K562 (cell line): ENCODE results near the gene PLEKHA8. TPM values are rescaled to one million over a fixed set of nuclear protein-coding genes. Genes with fewer than 3 reads are reported as not detected.

ENCODE experiments used
- ARID1B ChIP-seq: fragments of 450-650 bp; IDR thresholded peaks from 2 replicates; pipeline ENCODE4 v1.6.1; 2016; ENCODE audit warnings: antibody characterized with exemption, mild to moderate bottlenecking, inconsistent platforms
- ATF1 ChIP-seq, 2 experiments: fragments of 450-650 bp in 1 of 2; IDR thresholded peaks; 2 replicates each; pipeline ENCODE4 v1.6.1; 2016; ENCODE audit warnings: missing compliant biosample characterization in 1 of 2, missing genetic modification characterization in 1 of 2
- ATF7 ChIP-seq: fragments of 450-650 bp; IDR thresholded peaks from 2 replicates; pipeline ENCODE4 v1.7.1; 2014; ENCODE audit warnings: mild to moderate bottlenecking, moderate library complexity
- BCL6 ChIP-seq: fragments of 250-450 bp; sonication (Bioruptor Pico); IDR thresholded peaks from 2 replicates; pipeline ENCODE4 v1.4.0; 2020
- CBX5 ChIP-seq: IDR thresholded peaks from 2 replicates; pipeline ENCODE4 v1.6.1; 2014; ENCODE audit warnings: low read depth, borderline replicate concordance
- DPF2 ChIP-seq: fragments of 450-650 bp; IDR thresholded peaks from 2 replicates; pipeline ENCODE4 v1.6.1; 2016
- EP400 ChIP-seq: fragments of 450-650 bp; IDR thresholded peaks from 2 replicates; pipeline ENCODE4 v1.6.1; 2017; ENCODE audit warnings: antibody characterized with exemption, mild to moderate bottlenecking, moderate library complexity
- FOSL1 ChIP-seq: fragments of 200-800 bp; sonication (Bioruptor generic); conservative IDR thresholded peaks from 2 replicates; pipeline ENCODE4 v1.6.1; 2016; ENCODE audit warnings: missing genetic modification characterization, missing compliant biosample characterization
- FOXK2 ChIP-seq, 2 experiments: fragments of 450-650 bp; IDR thresholded peaks in 1 of 2; conservative IDR thresholded peaks in 1 of 2; 2 replicates each; pipeline ENCODE4 v1.6.1; 2016; ENCODE audit warnings: low read depth in 2 of 2, mild to moderate bottlenecking in 1 of 2
- HNRNPLL ChIP-seq: fragments of 200-400 bp; formaldehyde crosslinking; IDR thresholded peaks from 2 replicates; pipeline ENCODE4 v1.6.1; 2017; ENCODE audit warnings: low read length, low read depth, mild to moderate bottlenecking; ENCODE audit not compliant: poor library complexity, severe bottlenecking
- MEIS2 ChIP-seq: fragments of 450-650 bp; IDR thresholded peaks from 2 replicates; pipeline ENCODE4 v1.6.1; 2014; ENCODE audit warnings: mild to moderate bottlenecking; ENCODE audit not compliant: partially characterized antibody
- MYC ChIP-seq, 2 experiments: fragments of 250-450 bp in 1 of 2; sonication (Bioruptor Pico) in 1 of 2; IDR thresholded peaks; 2 replicates each; pipeline versions ENCODE4 v1.5.1 to v1.6.1; 2012 to 2021; ENCODE audit warnings: low read depth in 2 of 2, borderline replicate concordance in 1 of 2, improper control_type of control experiment in 1 of 2, low read length in 1 of 2, mild to moderate bottlenecking in 1 of 2, moderate library complexity in 1 of 2
- POLR2H ChIP-seq: IDR thresholded peaks from 2 replicates; pipeline ENCODE4 v1.6.1; 2016; ENCODE audit warnings: missing genetic modification characterization, low read depth, mild to moderate bottlenecking, control low read depth, missing compliant biosample characterization, moderate library complexity
- RB1 ChIP-seq: fragments of 450-650 bp; IDR thresholded peaks from 2 replicates; pipeline ENCODE4 v1.6.1; 2017; ENCODE audit warnings: low read depth, mild to moderate bottlenecking
- RCOR1 ChIP-seq, 2 experiments: IDR thresholded peaks; 2 replicates each; pipeline ENCODE4 v1.6.1; 2012; ENCODE audit warnings: low read depth in 2 of 2, low read length in 2 of 2, borderline replicate concordance in 1 of 2, improper control_type of control experiment in 1 of 2
- RFX1 ChIP-seq: fragments of 450-650 bp; IDR thresholded peaks from 2 replicates; pipeline ENCODE4 v1.6.1; 2016; ENCODE audit warnings: mild to moderate bottlenecking, moderate library complexity
- TAF15 ChIP-seq: fragments of 200-400 bp; formaldehyde crosslinking; IDR thresholded peaks from 2 replicates; pipeline ENCODE4 v1.6.1; 2017; ENCODE audit warnings: mild to moderate bottlenecking, low read depth, low read length, moderate library complexity
- TCF3 ChIP-seq: sonication (generic); formaldehyde crosslinking; IDR thresholded peaks from 2 replicates; pipeline ENCODE4 v1.4.0; 2020; ENCODE audit warnings: mild to moderate bottlenecking, missing genetic modification reagents
- THRAP3 ChIP-seq: fragments of 450-650 bp; IDR thresholded peaks from 2 replicates; pipeline ENCODE4 v1.6.1; 2016; ENCODE audit warnings: mild to moderate bottlenecking, inconsistent platforms, borderline replicate concordance
- TRIM24 ChIP-seq, 2 experiments: fragments of 450-650 bp; IDR thresholded peaks; 2 replicates each; pipeline ENCODE4 v1.6.1; 2016
- ZBTB8A ChIP-seq: fragments of 450-650 bp; IDR thresholded peaks from 2 replicates; pipeline ENCODE4 v1.6.1; 2018; ENCODE audit warnings: mild to moderate bottlenecking, moderate library complexity; ENCODE audit not compliant: partially characterized antibody
- ZEB2 ChIP-seq: fragments of 450-650 bp; IDR thresholded peaks from 2 replicates; pipeline ENCODE4 v1.6.1; 2016
- ZNF347 ChIP-seq: fragments of 450-650 bp; formaldehyde crosslinking; IDR thresholded peaks from 2 replicates; pipeline ENCODE4 v1.4.0; 2020; ENCODE audit warnings: low read depth, mild to moderate bottlenecking, moderate library complexity
- polyA plus RNA-seq, 8 experiments: library from polyadenylated mRNA; depleted of rRNA in 4 of 8; stranded (reverse) in 5 of 8; unstranded in 3 of 8; fragments of >200 nt; fragmentation: Nextera tagmentation in 2 of 8; fragmentation: Illumina TruSeq in 1 of 8; extraction: Ambion mirVana in 2 of 8; extraction: Trizol in 1 of 8; gene quantifications; 2 replicates each; pipeline versions ENCODE4 v1.2.1 to v1.2.3, GENCODE V29; 2011 to 2014; ENCODE audit warnings: inconsistent platforms in 1 of 8, missing spikeins in 1 of 8
- total RNA-seq, 7 experiments: library from RNA; depleted of rRNA in 6 of 7; stranded (reverse); fragments of >200 nt in 6 of 7; fragmentation: Illumina TruSeq in 2 of 7; extraction: Trizol in 2 of 7; gene quantifications; 2 replicates each; pipeline versions ENCODE4 v1.2.1 to v1.2.3, GENCODE V29; 2011 to 2021; ENCODE audit warnings: low replicate concordance in 1 of 7
- TF ChIP-seq, protein P1 (sequence below): fragments of 250-450 bp; sonication (Bioruptor Pico); IDR thresholded peaks from 2 replicates; pipeline ENCODE4 v1.8.0; 2021; ENCODE audit warnings: moderate library complexity, mild to moderate bottlenecking, inconsistent platforms
- TF ChIP-seq, protein P2 (sequence below): fragments of 450-650 bp; IDR thresholded peaks from 2 replicates; pipeline ENCODE4 v1.6.1; 2016
- TF ChIP-seq, protein P3 (sequence below): fragments of 450-650 bp; IDR thresholded peaks from 2 replicates; pipeline ENCODE4 v1.6.1; 2016; ENCODE audit warnings: borderline replicate concordance

The PLEKHA8 gene
- total and polyA plus RNA-seq, 9 of the 15 experiments (the other 6 are each of a cell fraction or from before 2014, with no cell fraction given) = 3.2 to 16.3 (median 11.8) TPM

DNA sequence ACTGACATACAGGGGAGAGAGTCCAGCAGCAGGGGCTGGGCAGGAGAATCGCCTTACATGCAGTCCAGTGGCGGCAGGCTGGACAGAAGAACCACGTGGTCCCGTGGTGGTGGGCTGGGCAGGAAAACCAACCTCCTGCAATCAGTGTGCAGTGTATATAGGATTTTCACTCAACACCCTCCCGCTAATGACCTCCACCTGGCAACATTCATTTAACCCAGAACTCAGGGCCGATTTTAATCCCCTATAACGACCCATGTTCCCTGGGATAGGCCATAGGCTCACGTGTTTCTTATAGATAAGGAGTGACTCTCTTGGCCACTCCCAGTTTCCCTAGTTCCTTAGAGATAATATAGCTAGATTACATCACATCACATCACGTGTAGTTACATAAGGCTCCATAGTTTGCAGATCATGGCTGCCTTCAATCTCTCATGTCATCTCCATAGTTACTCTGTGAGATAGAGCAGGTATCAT is 125.9 kb downstream of the PLEKHA8 start (continued):
- TF ChIP-seq TRIM24 (IDR thresholded peaks at IDR 0.05) (peak; percentile 35 to 39; a peak in 2 of 4 replicates), POLR2H (tag) (no peak), RB1 (no peak), ARID1B (peak; percentile 86), TAF15 (no peak), ATF1 (CRISPR knock-in tag; IDR thresholded peaks at IDR 0.05) (no peak), ATF1 (tag; IDR thresholded peaks at IDR 0.05) (peak; percentile 49; the same call in 1 of the 2 replicates), MYC (IDR thresholded peaks at IDR 0.05; ENCODE audit: low read depth, low read length) (peak; percentile 71; the same call in 1 of the 2 replicates), MYC (CRISPR knock-in tag; IDR thresholded peaks at IDR 0.05; ENCODE audit: borderline replicate concordance, low read depth) (no peak), ZBTB8A (no peak), RFX1 (peak; percentile 54), EP400 (peak; percentile 43), ZEB2 (peak; percentile 32; the same call in 1 of the 2 replicates), TCF3 (peak; percentile 79), ZNF347 (no peak), MEIS2 (peak; percentile 77), BCL6 (no peak), RCOR1 (IDR thresholded peaks at IDR 0.05; ENCODE audit: borderline replicate concordance in 1 of 2, low read depth in 2 of 2, low read length in 2 of 2) (peak; percentile 79 to 93), CBX5 (no peak), THRAP3 (no peak), ATF7 (peak; percentile 87), HNRNPLL (no peak), DPF2 (peak; percentile 79), FOSL1 (peak; percentile 74), FOXK2 (conservative IDR thresholded peaks at IDR 0.05 in 1 of 2, IDR thresholded peaks at IDR 0.05 in 1 of 2; ENCODE audit: low read depth in 2 of 2) (peak in 1 of 2 experiments; percentile 59; a peak in 2 of 4 replicates)
- TF ChIP-seq, protein P1, sequence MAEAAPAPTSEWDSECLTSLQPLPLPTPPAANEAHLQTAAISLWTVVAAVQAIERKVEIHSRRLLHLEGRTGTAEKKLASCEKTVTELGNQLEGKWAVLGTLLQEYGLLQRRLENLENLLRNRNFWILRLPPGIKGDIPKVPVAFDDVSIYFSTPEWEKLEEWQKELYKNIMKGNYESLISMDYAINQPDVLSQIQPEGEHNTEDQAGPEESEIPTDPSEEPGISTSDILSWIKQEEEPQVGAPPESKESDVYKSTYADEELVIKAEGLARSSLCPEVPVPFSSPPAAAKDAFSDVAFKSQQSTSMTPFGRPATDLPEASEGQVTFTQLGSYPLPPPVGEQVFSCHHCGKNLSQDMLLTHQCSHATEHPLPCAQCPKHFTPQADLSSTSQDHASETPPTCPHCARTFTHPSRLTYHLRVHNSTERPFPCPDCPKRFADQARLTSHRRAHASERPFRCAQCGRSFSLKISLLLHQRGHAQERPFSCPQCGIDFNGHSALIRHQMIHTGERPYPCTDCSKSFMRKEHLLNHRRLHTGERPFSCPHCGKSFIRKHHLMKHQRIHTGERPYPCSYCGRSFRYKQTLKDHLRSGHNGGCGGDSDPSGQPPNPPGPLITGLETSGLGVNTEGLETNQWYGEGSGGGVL (CRISPR knock-in tag) = no peak
- TF ChIP-seq, protein P2, sequence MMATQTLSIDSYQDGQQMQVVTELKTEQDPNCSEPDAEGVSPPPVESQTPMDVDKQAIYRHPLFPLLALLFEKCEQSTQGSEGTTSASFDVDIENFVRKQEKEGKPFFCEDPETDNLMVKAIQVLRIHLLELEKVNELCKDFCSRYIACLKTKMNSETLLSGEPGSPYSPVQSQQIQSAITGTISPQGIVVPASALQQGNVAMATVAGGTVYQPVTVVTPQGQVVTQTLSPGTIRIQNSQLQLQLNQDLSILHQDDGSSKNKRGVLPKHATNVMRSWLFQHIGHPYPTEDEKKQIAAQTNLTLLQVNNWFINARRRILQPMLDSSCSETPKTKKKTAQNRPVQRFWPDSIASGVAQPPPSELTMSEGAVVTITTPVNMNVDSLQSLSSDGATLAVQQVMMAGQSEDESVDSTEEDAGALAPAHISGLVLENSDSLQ = peak; percentile 76
- TF ChIP-seq, protein P3, sequence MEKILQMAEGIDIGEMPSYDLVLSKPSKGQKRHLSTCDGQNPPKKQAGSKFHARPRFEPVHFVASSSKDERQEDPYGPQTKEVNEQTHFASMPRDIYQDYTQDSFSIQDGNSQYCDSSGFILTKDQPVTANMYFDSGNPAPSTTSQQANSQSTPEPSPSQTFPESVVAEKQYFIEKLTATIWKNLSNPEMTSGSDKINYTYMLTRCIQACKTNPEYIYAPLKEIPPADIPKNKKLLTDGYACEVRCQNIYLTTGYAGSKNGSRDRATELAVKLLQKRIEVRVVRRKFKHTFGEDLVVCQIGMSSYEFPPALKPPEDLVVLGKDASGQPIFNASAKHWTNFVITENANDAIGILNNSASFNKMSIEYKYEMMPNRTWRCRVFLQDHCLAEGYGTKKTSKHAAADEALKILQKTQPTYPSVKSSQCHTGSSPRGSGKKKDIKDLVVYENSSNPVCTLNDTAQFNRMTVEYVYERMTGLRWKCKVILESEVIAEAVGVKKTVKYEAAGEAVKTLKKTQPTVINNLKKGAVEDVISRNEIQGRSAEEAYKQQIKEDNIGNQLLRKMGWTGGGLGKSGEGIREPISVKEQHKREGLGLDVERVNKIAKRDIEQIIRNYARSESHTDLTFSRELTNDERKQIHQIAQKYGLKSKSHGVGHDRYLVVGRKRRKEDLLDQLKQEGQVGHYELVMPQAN = peak; percentile 46; the same call in 1 of the 2 replicates
